Peyer's patch (tissue), 4 donors: ENCODE measurements around the gene SENP2.

Experiments used
- CTCF ChIP-seq, 6 experiments: fragments of 450-650 bp in 4 of 6; fragments of 200-600 bp in 2 of 6; sonication (generic) in 1 of 6; IDR thresholded peaks; one replicate each; pipeline ENCODE4 v1.5.1; 2017 to 2019; ENCODE audit warnings: antibody characterized with exemption in 6 of 6, mild to moderate bottlenecking in 3 of 6, moderate library complexity in 1 of 6
- POLR2A ChIP-seq, 2 donors: fragments of 450-650 bp; IDR thresholded peaks; one replicate each; pipeline ENCODE4 v1.5.1; 2017; ENCODE audit warnings: antibody characterized with exemption in 2 of 2, mild to moderate bottlenecking in 2 of 2, moderate library complexity in 2 of 2

GRCh38 chr3:185555860-185556347, 30.2 kb upstream of the SENP2 start:
- no peak for TF ChIP-seq CTCF (IDR thresholded peaks at IDR 0.05)
- no peak for TF ChIP-seq POLR2A (IDR thresholded peaks at IDR 0.05)
